ENCODE data around the gene VPS72.
"Not testable (repeated sequence)": the region's sequence is repeated elsewhere in the genome, so short reads cannot be mapped to it uniquely, and the experiment has no call there.

VPS72 gene, protein sequence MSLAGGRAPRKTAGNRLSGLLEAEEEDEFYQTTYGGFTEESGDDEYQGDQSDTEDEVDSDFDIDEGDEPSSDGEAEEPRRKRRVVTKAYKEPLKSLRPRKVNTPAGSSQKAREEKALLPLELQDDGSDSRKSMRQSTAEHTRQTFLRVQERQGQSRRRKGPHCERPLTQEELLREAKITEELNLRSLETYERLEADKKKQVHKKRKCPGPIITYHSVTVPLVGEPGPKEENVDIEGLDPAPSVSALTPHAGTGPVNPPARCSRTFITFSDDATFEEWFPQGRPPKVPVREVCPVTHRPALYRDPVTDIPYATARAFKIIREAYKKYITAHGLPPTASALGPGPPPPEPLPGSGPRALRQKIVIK

DNA sequence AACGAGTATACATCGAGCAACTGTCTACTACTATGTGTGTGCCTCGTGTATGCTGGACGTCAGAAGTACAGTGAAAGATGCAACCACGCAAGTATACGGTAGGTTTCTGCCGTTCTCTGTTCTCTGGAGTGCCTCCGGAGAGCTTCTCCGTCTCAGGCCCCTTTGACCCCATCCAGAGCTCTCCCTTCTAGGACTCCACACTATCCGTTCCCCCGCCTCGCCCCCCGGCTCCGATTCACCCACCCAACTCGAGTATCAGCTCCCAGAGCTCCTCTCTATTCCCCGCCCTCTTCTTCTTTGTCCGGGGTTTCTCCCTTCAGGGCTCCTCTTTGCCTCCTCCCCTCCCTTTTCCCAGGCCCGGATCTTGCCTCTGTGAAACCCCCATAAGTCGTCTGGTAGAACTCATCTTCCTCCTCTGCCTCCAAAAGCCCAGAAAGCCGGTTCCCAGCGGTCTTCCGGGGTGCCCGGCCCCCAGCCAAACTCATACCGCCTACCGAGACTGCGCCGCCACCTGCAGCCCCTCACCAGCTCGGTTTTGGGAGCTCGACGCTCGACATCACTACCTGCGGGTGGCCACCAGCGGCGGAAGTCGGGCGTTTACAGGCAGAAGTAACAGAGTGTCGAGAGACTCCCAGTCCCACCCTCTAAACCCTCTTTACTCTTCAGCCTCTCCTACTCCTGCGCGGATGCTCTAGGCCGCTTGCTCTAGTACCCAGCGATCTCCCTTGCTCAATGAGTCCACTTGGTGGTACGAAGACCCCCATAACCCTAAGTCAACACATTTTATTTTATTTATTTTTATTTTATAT lies at the start of gene VPS72:
Gene VPS72, minus strand, starts transcription at position 561 of the 809 bp plus-strand sequence. Its CDS starts 76 bp downstream, at position 485.
- peak; percentile 93 for DNase-seq

DNA sequence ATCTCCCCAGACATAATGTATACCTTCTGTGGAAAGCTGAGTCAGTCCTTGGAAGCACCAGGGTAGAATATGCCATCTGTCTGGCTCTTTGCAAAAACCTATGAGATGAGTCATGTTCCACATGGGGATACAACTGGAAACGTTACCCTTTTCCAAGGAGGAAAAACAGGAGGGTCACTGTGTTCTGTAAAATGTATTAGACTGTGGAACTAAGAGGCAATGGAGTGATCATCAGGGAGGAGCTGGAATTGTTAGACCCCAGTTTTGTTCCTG lies 48.4 kb upstream of the VPS72 start:
- DNase-seq = no peak

- no peak for DNase-seq
Observed at GRCh38 chr1:151237678-151238466, 47.9 kb upstream of the VPS72 start.

GRCh38 chr1:151235235-151235634 lies 45.2 kb upstream of the VPS72 start:
- DNase-seq = no peak

- no peak for DNase-seq
Observed at GRCh38 chr1:151222130-151222529, 32.1 kb upstream of the VPS72 start.

GRCh38 chr1:151221616-151222015 lies 31.6 kb upstream of the VPS72 start:
- no peak for DNase-seq

- no peak for DNase-seq
Observed at GRCh38 chr1:151213560-151213959, 23.6 kb upstream of the VPS72 start.

DNA sequence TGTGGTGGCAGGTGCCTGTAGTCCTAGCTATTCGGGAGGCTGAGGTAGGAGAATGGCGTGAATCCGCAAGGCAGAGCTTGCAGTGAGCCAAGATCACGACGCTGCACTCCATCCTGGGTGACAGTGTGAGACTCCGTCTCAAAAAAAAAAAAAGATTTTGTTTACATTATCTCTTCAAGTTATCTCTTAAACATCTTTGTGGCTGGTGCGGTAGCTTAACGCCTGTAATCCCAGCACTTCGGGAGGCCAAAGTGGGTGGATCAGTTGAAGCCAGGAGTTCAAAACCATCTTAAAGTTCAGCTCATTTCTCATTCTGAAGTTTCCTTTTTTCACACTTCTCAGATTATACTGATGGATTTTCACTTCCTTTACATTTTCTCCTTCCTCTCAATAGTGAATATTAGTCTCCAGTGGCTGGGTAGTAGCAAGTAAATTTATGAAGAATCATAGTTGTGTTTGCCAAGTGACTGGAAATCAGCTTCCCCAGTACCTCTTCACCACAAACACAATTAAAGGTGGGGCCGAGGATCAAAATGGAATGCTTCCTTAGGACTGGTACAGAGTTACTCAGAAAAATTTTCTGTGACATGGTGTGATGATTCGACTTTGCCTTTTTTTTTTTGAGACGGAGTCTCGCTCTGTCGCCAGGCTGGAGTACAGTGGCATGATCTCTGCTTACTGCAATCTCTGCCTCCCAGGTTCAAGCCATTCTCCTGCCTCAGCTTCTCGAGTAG lies 22.1 kb upstream of the VPS72 start:
- no peak for DNase-seq

- DNase-seq = no peak
Observed at GRCh38 chr1:151210830-151211229, 20.8 kb upstream of the VPS72 start.

GRCh38 chr1:151205381-151205965 lies 15.5 kb upstream of the VPS72 start:
- DNase-seq = not testable (repeated sequence)

- peak; percentile 36 for DNase-seq
Observed at GRCh38 chr1:151199873-151200581, 10.0 kb upstream of the VPS72 start.

DNA sequence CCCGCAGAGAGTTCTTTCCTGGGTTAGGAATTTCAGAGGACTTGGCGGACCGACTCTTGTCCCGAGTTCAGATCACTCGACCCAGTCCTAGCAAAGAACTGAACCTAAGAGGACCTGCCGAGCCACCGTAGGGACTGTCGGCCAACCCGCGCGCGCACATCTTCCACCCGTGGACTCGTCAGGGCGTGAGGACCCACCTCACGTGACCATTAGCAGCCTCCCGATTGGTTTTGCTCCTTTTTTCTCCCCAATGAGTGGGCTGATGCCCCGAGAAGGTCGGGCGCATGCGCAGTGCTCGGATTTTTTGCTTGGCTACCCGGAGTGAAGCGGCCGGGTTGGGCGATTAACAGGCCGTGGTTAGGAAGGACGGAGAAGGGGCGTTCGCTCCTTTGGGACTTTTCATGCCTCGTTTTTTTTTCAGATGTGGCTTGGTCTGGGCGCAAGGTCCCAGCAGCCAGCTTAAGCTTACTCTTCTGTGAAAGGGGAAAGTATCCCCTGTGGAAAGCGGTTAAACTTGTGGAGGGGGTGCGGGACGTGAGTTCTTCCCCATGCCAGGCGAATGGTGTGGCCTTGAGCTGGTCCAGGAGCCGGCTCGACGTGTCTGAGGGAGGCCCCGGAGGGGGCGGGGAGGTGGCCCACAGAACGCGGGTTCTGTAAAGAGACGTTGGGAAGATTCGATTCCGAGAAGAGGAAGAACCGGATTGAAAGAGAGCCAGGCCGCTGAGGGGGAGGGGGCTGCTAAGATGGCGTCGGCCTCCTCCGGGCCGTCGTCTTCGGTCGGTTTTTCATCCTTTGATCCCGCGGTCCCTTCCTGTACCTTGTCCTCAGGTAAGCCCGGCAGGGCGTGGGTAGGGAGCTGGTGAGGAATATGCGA lies 8.5 kb upstream of the VPS72 start, which contains the start of gene PIP5K1A:
Gene PIP5K1A, plus strand, starts transcription at position 299 of the 874 bp plus-strand sequence. Its CDS starts 445 bp downstream, at position 744.
- peak; percentile 99 for DNase-seq

DNA sequence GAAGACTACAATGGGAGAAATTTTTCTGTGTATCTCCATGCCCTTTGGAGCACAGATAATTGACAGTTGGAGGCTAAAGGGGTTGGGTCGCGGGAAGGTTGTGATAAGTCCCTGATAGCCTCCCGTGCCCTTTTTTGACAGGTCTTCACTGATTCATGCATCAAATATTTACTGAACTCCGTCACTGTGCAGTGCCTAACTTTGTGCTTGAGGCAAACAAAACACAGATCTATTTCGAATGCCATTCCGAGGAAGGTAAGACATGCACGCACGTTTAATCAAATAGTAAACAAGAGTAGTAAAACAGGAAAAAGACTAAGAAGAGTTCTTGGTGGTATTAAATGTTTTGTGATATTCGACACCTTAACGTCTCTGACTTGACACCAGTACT lies 7.9 kb upstream of the VPS72 start:
- DNase-seq = no peak

- peak; percentile 64 for DNase-seq
Observed at GRCh38 chr1:151196292-151196800, 6.3 kb upstream of the VPS72 start.

DNA sequence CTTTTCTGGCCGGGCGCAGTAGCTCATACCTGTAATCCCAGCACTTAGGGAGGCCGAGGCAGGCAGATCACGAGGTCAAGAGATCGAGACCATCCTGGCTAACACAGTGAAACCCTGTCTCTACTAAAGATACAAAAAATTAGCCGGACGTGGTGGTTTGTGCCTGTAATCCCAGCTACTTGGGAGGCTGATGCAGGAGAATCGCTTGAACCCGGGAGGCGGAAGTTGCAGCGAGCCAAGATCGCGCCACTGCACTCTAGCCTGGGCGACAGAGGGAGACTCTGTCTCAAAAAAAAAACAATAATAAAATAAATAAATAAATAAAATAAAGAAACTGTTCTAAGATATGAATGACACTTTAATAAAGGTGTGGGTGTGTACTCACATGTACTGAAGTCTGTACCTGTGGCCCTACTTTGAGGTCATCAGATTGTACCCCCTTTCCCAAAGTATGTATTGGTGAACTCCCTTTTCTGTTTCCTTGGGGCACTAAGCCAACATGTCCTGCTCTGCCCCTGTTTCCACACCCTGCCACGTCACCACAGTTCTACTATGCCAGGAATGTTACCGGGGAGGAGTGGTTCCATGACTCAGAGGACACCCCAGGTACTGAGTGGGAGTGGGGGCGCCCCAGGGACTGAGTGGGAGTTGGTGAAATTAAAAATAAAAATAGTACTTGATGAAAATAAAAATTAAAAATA lies 5.0 kb upstream of the VPS72 start:
- DNase-seq = not testable (repeated sequence)

DNA sequence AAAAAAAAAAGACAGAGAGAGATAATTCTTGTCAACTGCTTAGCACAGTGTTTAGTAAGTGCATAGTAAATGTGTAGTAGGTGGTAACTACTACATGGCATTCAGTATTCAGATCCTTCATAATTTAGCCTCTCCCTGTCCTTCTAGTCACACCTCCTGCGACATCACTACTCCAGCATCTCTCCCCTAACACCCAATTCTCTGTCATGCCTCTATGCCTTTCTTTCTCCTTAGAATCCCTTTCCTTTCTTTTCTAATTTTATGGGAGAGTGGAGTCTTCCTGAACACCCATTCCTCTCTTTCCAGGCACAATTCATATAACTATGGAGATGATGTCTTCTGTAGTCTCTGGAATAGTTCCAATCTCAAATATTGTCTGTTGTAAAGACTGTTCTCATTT lies 3.9 kb upstream of the VPS72 start:
- no peak for DNase-seq

- DNase-seq = no peak
Observed at GRCh38 chr1:151193304-151193703, 3.3 kb upstream of the VPS72 start.

DNA sequence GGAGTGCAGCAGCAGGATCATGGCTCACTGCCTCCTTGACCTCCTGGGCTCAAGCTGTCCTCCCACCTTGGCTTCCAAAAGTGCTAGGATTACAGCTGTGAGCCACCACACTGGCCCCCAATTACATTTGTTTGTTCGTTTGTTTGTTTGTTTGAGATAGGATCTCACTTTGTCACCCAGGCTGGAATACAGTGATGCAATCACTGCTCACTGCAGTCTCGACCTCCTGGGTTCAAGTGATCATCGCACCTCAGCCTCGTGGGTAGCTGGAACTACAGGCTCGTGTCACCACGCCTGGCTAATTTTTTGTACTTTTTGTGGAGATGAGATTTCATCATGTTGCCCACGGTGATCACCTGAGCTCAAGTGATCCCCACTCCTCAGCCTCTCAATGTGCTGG lies 2.0 kb upstream of the VPS72 start:
- no peak for DNase-seq

DNA sequence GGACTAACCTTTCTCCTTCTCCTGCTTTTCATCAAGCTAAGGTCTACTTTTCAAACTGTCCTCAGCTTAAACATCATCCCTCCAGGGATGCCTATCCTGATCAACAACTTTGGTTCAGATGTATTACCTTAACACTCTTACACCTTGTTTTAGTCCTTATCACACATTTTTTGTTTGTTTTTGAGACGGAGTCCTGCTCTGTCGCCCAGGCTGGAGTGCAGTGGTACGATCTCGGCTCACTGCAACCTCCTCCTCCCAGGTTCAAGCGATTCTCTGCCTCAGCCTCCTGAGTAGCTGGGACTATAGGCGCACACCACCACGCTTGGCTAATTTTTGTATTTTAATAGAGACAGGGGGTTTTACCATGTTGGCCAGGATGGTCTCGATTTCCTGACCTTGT lies 1.3 kb downstream of the VPS72 start:
- not testable (repeated sequence) for DNase-seq

DNA sequence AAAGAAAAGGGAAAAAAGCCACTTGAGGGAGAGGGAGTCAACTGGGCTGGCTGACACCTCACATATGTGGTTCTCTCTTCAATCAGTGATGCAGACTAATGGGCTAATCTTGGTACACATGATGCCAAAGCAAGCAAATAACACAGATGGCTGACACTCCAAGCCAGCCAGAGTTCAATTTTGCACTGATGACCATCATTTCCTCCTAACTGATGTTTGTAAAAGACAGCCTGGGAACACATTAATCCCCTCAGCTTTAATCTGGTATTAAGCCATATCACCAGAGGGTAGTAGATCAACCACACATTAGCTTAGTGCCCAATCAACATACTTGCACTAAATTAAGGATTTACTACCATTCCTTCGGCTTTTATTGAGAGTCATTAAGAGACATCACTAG lies 2.8 kb downstream of the VPS72 start:
- DNase-seq = no peak
